Caki2 (cell line): ENCODE results near the gene EIF2A. TPM values are rescaled to one million over a fixed set of nuclear protein-coding genes. Genes with fewer than 3 reads are reported as not detected.
"Not testable (repeated sequence)": the region's sequence is repeated elsewhere in the genome, so short reads cannot be mapped to it uniquely, and the experiment has no call there.

ENCODE experiments used
- DNase-seq: peaks from one replicate; pipeline ENCODE4 v3.0.0-alpha.2; 2015; ENCODE audit warnings: low read depth
- in situ Hi-C: cut with HindIII; loops from 2 replicates; pipeline ENCODE4 v1.10.0; 2016; ENCODE audit warnings: low sequenced_read_pairs, low pct_unique_long_range_greater_than_20kb, mixed read lengths
- total RNA-seq: library from RNA; depleted of rRNA; stranded (reverse); fragments of >200 nt; shearing (Covaris generic); gene quantifications from 2 replicates; pipeline ENCODE4 v1.2.3, GENCODE V29; 2014; ENCODE audit warnings: low replicate concordance; rRNA removed

Gene EIF2A
- total RNA-seq, 1 experiment from 2014 or later: 68.9 TPM

DNA sequence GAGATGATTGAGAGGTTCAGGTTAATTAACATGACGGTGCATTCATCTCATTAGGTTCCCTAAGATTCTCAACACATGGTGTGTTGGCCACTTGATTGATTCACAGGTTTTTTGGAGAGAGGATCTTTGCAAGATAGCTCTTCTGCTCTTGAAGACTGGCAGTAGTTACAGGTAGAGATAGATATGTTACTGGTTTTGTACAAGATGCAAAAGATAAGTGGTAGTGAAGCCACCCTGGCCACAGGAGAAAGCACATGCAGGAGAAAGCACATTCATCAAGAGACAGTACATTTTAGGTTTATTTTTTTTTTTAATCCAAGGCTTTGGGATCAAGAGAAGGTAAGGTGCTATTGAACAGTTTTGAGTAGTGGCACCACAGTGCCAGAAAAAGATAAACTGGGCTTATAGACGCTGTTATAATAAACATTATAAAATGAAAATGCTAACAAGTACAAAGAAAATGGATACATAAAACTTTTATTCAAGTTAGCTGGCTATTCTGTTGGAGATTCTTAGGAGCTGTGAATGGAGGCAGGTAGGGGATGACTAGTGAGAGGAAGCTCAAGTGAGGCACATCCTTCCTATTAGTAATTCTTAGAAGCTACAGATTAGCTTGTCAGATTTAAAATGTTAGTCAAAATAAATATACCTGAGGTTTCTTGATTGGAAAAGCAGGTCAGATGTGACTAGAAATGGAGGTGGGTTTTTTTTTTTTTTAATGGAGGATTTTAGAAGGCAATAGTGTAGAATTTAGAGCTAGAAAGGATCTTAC is 67.3 kb downstream of the EIF2A start:
- in situ Hi-C loops: no loop called here
- no peak for DNase-seq

DNA sequence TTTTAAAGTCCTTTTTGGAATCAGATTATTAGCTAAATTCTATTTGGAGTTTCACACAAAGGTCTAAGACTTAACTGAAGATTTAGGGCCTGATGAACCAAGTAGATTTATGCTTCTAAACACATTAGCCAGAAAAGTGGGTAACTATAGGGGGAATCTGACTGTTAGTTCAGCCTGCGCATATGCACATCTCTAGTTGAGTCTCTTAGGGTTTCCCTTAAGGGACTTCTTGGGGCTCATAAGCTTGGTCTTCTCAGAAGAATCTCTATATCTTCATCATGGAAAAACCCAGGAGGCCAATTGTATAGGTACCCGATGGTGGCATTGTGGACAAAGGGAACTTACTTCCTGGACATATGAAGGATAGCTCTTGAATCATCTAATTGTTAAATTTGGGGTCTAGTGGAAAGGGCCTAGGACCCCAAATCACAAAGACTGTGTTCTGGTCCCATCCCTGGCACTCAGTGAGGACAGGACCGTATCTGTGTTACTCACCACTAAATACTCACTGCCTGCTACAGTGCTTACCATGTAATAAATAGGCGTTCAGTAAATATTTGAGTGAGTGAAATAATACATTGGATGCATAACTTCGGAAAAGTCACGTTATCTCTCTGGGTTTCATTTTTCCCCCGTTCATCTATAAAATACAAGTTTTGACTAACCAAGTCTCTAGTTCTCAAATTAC is 73.6 kb downstream of the EIF2A start:
- in situ Hi-C loops: no loop called here
- no peak for DNase-seq

DNA sequence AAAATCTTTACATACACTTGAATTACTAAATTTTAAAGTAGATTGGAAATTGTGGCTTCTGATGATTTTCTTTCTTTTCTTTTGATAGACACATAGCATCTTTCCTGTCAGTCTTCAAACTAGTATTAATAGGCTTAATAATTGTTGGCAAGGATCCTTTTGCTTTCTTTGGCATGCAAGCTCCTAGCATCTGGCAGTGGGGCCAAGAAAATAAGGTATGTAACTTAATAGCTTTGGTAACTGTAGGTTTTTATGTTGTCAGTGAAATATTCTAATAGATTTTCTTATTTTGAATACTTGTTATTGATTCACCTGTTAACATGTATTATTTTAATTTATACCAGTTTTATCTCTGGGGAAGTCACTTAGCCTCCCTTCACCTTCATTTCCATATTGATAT is 76.4 kb downstream of the EIF2A start:
- DNase-seq, in situ Hi-C loops: not testable (repeated sequence)

DNA sequence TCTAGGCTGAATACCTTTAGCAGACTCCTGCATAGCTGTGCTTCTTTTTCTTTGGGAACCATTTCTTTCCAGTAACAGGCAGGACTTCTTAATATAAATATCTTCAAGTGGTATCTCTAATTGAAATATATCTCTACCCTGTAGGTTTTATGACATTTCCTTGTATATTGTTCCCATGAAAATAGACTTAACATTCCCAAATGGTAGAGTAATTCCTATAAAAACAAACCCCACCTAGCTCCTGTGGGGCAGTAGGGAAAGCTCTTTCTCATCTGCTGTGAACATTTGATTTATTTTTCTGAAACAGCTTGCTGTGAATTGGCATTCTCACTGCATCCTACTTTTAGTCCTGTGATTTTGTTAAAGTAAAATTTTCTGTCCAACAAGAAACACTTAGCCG is 77.4 kb downstream of the EIF2A start:
- DNase-seq: no peak
- in situ Hi-C loops: no loop called here

DNA sequence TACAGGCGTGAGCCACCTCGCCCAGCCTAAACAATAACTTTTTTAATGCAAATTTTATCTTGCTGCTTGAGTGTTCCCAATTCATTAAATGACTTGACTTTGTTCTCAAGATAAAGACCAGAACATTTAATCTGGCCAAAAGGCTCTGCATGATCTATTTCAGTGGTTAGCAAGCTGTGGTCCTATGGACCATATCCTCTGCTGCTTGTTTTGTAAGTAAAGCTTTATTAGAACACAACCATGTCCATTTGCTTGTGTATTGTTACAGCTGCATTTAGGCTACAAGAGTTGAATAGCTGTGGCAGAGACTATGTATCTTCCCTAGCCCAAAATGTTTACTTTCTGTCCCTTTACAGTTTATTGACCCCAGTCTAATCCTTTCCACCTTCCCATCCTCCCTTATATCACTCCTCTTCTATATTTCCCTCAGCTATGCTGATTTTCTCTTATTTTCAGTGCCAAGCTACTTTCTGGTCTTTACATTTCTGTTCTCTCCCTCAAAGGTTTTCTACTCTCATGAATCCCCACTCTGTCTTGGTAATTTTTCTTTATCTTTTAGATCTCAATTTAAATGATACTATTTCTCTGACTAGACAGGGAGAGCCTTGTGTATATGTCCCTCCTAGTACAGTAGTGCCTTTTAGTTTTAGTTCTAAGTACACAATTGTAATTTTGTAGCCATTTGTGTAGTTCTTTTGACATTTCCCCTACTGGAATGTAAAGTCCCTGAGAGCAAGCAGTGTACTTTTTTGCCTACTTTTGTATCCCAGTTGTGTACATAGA is 79.8 kb downstream of the EIF2A start:
- in situ Hi-C loops: no loop called here
- no peak for DNase-seq

DNA sequence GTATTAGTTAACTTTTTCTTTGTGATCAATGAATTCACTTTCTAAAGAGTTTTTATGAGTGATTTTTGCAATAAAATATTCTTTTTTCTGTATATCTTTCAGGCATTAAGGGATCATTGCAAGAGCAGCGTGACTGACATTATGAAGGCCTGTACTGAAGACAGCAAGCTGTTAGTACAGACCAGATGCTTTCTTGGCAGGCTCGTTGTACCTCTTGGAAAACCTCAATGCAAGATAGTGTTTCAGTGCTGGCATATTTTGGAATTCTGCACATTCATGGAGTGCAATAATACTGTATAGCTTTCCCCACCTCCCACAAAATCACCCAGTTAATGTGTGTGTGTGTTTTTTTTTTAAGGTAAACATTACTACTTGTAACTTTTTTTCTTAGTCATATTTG is 81.0 kb downstream of the EIF2A start:
- no peak for DNase-seq
- in situ Hi-C loops: no loop called here

DNA sequence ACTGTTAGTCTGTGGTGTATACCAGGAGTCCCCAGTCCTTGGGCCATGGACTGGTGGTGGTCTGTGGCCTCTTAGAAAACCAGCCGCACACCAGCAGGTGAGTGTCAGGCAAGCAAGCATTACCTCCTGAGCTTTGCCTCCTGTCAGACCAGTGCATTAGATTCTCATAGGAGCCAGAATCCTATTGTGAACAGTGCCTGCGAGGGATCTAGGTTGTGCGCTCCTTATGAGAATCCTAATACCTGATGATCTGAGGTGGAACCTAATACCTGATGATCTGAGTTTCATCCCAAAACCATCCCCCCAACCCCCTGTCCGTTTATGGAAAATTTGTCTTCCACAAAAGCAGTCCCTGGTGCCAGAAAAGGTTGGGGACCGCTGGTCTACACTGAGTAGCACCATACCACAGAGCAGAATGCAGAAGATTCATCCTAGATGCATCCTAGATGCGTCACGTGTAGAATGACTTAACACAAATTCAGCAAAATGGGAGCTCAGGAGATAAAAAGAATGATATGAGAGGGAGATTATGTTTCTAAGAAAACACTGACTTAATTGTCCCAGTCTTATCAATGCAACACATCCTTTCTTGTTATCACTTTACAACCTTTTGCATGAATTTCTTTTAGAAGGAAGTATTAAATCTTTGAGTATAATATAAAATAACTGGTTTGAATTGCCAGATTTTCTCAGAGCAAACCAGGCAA is 85.1 kb downstream of the EIF2A start:
- in situ Hi-C loops: no loop called here
- no peak for DNase-seq

DNA sequence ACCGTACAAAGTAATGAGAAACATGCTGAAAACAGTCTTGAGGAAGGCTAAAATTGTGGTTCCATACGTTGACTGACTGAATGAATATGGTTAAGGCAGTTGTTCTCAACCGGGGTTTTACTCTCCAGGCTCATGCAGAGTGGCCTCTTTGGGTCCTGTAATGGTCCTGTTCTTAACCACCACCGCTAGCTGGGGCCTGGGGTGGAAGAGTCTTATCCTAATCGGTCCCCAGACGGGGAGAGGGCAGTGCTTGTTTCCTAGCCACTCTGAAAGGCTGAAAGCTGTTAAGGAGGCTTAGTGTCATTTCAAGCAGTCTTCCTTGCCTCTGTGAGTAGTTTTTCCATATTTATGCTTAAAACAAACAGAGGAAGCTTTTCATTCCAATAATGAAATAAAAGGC is 88.5 kb downstream of the EIF2A start:
- no peak for DNase-seq
- in situ Hi-C loops: no loop called here

DNA sequence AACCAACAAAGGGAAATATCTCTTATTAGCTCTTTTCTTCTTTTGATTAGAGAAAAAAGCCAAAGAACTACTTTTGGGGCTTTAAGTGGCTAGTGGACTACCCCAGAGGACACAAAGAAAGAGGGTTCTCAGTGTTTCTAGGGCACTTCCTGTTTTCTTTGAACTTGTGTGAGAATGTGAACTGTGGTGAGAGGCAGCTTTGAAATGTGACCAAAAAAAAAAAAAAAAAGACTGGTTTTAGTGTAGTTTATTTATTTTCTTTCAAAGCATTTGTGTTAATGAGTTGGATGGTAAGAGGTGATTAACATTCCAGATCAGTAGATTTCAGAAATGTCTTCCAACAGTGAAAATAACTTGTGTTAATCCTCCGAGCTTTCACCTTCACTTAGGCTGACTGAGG is 88.9 kb downstream of the EIF2A start:
- no peak for DNase-seq
- in situ Hi-C loops: no loop called here

Other genes starting within 250 kb of the EIF2A start
- gene TSC22D2, start 138.5 kb upstream of the EIF2A start, total RNA-seq: 4.5 and 6.2 TPM in 2 replicates
- gene SERP1, start 291 bp upstream of the EIF2A start, total RNA-seq: 161 and 222 TPM in 2 replicates
- gene SELENOT, start 56.5 kb downstream of the EIF2A start, total RNA-seq: 138 and 189 TPM in 2 replicates
- gene ERICH6, start 157.1 kb downstream of the EIF2A start, total RNA-seq: not detected in 2 replicates
- 20.3 and 65.8 TPM in 2 replicates for gene SIAH2, start 216.4 kb downstream of the EIF2A start, total RNA-seq